Calu3 (cell line): ENCODE measurements around the gene SOCS3. TPM values are rescaled to one million over a fixed set of nuclear protein-coding genes. Genes with fewer than 3 reads are reported as not detected.

Experiments
- BruUV-seq: library from RNA; stranded (reverse); fragments of 400-500 nt; replicated peaks from 2 replicates; lab custom pipeline; 2021; lab: Mats Ljungman, UMichigan
- CTCF ChIA-PET: fragments of 300-600 bp; sonication (Branson Sonifier 250); formaldehyde crosslinking; loops from one replicate; lab custom pipeline; 2022; ENCODE audit warnings: antibody characterized with exemption; lab: Charles Lee
- DNase-seq: peaks from one replicate; pipeline ENCODE4 v3.0.0; 2022
- H3K27ac Mint-ChIP-seq: one replicate; pipeline ENCODE4 v1.8.0; 2022; ENCODE audit warnings: mixed read lengths; ENCODE audit not compliant: unreplicated experiment
- H3K27me3 Mint-ChIP-seq: one replicate; pipeline ENCODE4 v1.8.0; 2022; ENCODE audit warnings: mixed read lengths; ENCODE audit not compliant: unreplicated experiment
- H3K36me3 Mint-ChIP-seq: one replicate; pipeline ENCODE4 v1.8.0; 2022; ENCODE audit warnings: mild to moderate bottlenecking, moderate library complexity, mixed read lengths; ENCODE audit not compliant: insufficient read depth, unreplicated experiment
- H3K4me1 Mint-ChIP-seq: one replicate; pipeline ENCODE4 v1.8.0; 2022; ENCODE audit warnings: mild to moderate bottlenecking, low read depth, mixed read lengths; ENCODE audit not compliant: unreplicated experiment
- H3K4me3 Mint-ChIP-seq: one replicate; pipeline ENCODE4 v1.8.0; 2022; ENCODE audit warnings: mild to moderate bottlenecking, low read depth, moderate library complexity, mixed read lengths; ENCODE audit not compliant: unreplicated experiment
- H3K9me3 Mint-ChIP-seq: one replicate; pipeline ENCODE4 v1.8.0; 2022; ENCODE audit warnings: low read depth, mixed read lengths; ENCODE audit not compliant: unreplicated experiment
- CTCF ChIP-seq: fragments of 200-600 bp; IDR thresholded peaks from one replicate; pipeline ENCODE4 v1.8.0; 2022; ENCODE audit warnings: antibody characterized with exemption; ENCODE audit not compliant: unreplicated experiment
- intact Hi-C: fragments of 100-400 bp; cut with micrococcal nuclease; formaldehyde crosslinking; loops from one replicate; pipeline ENCODE4 v1.10.0; 2022; ENCODE audit not compliant: unreplicated experiment
- total RNA-seq: library from RNA; stranded (reverse); gene quantifications from 2 replicates; pipeline ENCODE4 v1.2.3, GENCODE V29; 2022

SOCS3 gene
- total RNA-seq, 1 experiment from 2014 or later, result 39.5 TPM

GRCh38 chr17:78324391-78325075 is 35.3 kb downstream of the SOCS3 start:
- Mint-ChIP-seq H3K27ac (peak overlapping the region; percentile 35), H3K4me3 (no peak overlapping the region), H3K27me3 (no peaks in the 10 kb centered on the region), H3K36me3 (peaks cover 11% of the 10 kb centered on the region), H3K4me1 (peaks cover 29% of the 10 kb centered on the region), H3K9me3 (no peaks in the 10 kb centered on the region)
- TF ChIP-seq CTCF, result no peak
- CTCF ChIA-PET, result no interaction called here
- no TSS peak for BruUV-seq
- intact Hi-C loops, result no loop called here
- DNase-seq, result no peak

- no peak for DNase-seq
- no peaks in the 10 kb centered on the region for H3K27me3 Mint-ChIP-seq
- CTCF ChIA-PET, result interaction anchor here (0.6 kb wide), 1 partner anchor 113 kb away, joined by 3 read pairs; no protein-coding TSS in a partner anchor
- intact Hi-C loops, result no loop called here
- H3K27ac Mint-ChIP-seq, result peak overlapping the region; percentile 35
- no peak for TF ChIP-seq CTCF
- no TSS peak for BruUV-seq
- no peak overlapping the region for H3K4me3 Mint-ChIP-seq
- H3K9me3 Mint-ChIP-seq, result no peaks in the 10 kb centered on the region
- H3K36me3 Mint-ChIP-seq, result peaks cover 18% of the 10 kb centered on the region
- peaks cover 23% of the 10 kb centered on the region for H3K4me1 Mint-ChIP-seq
Observed at GRCh38 chr17:78323826-78324390, 36.0 kb downstream of the SOCS3 start.

- TF ChIP-seq CTCF, result no peak
- no peak overlapping the region for H3K27ac Mint-ChIP-seq
- no peaks in the 10 kb centered on the region for H3K9me3 Mint-ChIP-seq
- peaks cover 15% of the 10 kb centered on the region for H3K36me3 Mint-ChIP-seq
- CTCF ChIA-PET, result interaction anchor here (0.6 kb wide), 1 partner anchor 114 kb away, joined by 3 read pairs; no protein-coding TSS in a partner anchor
- BruUV-seq, result no TSS peak
- DNase-seq, result no peak
- H3K4me1 Mint-ChIP-seq, result peaks cover 20% of the 10 kb centered on the region
- no peaks in the 10 kb centered on the region for H3K27me3 Mint-ChIP-seq
- intact Hi-C loops, result no loop called here
- no peak overlapping the region for H3K4me3 Mint-ChIP-seq
Observed at GRCh38 chr17:78322858-78323455, 36.9 kb downstream of the SOCS3 start.

GRCh38 chr17:78322327-78322857 is 37.5 kb downstream of the SOCS3 start:
- DNase-seq, result no peak
- intact Hi-C loops, result no loop called here
- H3K9me3 Mint-ChIP-seq, result no peaks in the 10 kb centered on the region
- peaks cover 26% of the 10 kb centered on the region for H3K4me1 Mint-ChIP-seq
- no peak overlapping the region for H3K27ac Mint-ChIP-seq
- H3K4me3 Mint-ChIP-seq, result no peak overlapping the region
- no peak for TF ChIP-seq CTCF
- peaks cover 20% of the 10 kb centered on the region for H3K36me3 Mint-ChIP-seq
- no peaks in the 10 kb centered on the region for H3K27me3 Mint-ChIP-seq
- no TSS peak for BruUV-seq
- CTCF ChIA-PET, result no interaction called here
